Thyroid gland (tissue), 4 donors: ENCODE measurements around the gene TP53I13.

Source experiments
- POLR2A ChIP-seq, 2 donors: fragments of 450-650 bp; IDR thresholded peaks; one replicate each; pipeline ENCODE4 v1.6.1; 2017; ENCODE audit warnings: antibody characterized with exemption in 2 of 2, mild to moderate bottlenecking in 2 of 2, moderate library complexity in 1 of 2
- TF ChIP-seq, protein P1 (sequence below), 6 experiments: fragments of 200-600 bp in 3 of 6; fragments of 450-650 bp in 3 of 6; sonication (generic) in 3 of 6; IDR thresholded peaks; one replicate each; pipeline ENCODE4 v1.5.1; 2016 to 2019; ENCODE audit warnings: antibody characterized with exemption in 6 of 6, mild to moderate bottlenecking in 2 of 6, inconsistent platforms in 1 of 6, moderate library complexity in 1 of 6

GRCh38 chr17:29607557-29608195 is 39.2 kb downstream of the TP53I13 start:
- TF ChIP-seq, protein P1, sequence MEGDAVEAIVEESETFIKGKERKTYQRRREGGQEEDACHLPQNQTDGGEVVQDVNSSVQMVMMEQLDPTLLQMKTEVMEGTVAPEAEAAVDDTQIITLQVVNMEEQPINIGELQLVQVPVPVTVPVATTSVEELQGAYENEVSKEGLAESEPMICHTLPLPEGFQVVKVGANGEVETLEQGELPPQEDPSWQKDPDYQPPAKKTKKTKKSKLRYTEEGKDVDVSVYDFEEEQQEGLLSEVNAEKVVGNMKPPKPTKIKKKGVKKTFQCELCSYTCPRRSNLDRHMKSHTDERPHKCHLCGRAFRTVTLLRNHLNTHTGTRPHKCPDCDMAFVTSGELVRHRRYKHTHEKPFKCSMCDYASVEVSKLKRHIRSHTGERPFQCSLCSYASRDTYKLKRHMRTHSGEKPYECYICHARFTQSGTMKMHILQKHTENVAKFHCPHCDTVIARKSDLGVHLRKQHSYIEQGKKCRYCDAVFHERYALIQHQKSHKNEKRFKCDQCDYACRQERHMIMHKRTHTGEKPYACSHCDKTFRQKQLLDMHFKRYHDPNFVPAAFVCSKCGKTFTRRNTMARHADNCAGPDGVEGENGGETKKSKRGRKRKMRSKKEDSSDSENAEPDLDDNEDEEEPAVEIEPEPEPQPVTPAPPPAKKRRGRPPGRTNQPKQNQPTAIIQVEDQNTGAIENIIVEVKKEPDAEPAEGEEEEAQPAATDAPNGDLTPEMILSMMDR (IDR thresholded peaks at IDR 0.05): no peak
- TF ChIP-seq POLR2A (IDR thresholded peaks at IDR 0.05): no peak
